ENCODE results near the gene APH1A.

Gene APH1A

DNA sequence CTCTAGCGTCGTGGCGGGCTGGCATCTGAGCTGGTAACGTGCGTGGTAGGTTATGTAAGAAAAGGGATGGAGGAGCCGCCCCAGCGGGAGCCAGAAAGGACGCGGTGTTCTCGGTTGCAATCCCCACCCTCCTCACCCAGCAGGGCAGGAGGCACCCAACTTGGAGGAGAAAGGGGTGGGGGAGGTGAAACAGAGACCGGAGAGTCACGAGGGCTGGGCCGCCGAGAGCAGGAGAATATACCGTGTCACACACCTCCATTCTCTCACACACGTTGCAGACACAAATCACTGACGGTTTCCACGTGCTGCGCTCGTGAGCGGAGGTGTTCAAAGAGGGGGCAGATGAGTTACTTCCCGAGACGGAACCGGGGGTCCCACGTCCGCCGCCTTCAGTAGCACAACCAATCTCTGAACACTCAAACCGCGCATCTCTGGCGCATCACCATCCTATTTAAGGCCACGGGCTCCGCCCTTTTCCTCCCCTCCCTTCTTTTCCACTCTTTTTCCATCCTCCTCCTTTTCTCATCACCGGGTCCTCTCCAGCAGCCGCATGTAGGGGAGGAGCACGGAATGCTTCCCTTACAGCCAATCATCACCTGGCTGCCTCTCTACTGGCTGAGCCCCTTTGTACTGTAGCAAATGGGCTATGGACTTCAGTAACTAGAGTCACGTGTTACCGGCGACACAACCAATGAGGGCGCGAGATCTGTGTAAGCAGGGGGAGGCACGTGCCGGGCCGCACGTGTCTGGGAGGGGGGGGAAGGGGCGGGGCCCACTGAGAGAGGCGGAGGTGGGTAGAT lies 13.1 kb upstream of the APH1A start, which contains the start of gene CIART:
Gene CIART, plus strand, starts transcription at position 797 of the 800 bp plus-strand sequence. CDS start 714 bp downstream, outside the sequence.
- Histone ChIP-seq H3K79me2 (ENCODE audit: insufficient read depth, low read length) (no peaks in the 10 kb centered on the region), H3K9ac (ENCODE audit: low read length) (peak within 1 kb of the TSS; percentile 38; the same call in 1 of the 2 replicates), H3K36me3 (ENCODE audit: low read length) (no peaks in the 10 kb centered on the region), H3F3A (ENCODE audit: insufficient read depth) (no peaks in the 10 kb centered on the region), H3K27ac (ENCODE audit: low read depth, low read length) (no peak within 1 kb of the TSS), H3K27me3 (ENCODE audit: low read length) (no peaks in the 10 kb centered on the region), H2AFZ (ENCODE audit: low read depth, low read length, severe bottlenecking) (peak within 1 kb of the TSS; percentile 96), H3K4me2 (ENCODE audit: low read depth, low read length, poor library complexity, severe bottlenecking) (peak within 1 kb of the TSS; percentile 51), H3K9me2 (replicated peaks; ENCODE audit: insufficient read depth, low read length) (no peaks in the 10 kb centered on the region), H4K20me1 (ENCODE audit: low read depth, low read length) (no peaks in the 10 kb centered on the region), H3K9me3 (ENCODE audit: insufficient read depth, low read length) (no peaks in the 10 kb centered on the region), H3K4me3 (ENCODE audit: insufficient read depth, low read length, poor library complexity, severe bottlenecking) (no peak within 1 kb of the TSS)
- TF ChIP-seq, protein P1, sequence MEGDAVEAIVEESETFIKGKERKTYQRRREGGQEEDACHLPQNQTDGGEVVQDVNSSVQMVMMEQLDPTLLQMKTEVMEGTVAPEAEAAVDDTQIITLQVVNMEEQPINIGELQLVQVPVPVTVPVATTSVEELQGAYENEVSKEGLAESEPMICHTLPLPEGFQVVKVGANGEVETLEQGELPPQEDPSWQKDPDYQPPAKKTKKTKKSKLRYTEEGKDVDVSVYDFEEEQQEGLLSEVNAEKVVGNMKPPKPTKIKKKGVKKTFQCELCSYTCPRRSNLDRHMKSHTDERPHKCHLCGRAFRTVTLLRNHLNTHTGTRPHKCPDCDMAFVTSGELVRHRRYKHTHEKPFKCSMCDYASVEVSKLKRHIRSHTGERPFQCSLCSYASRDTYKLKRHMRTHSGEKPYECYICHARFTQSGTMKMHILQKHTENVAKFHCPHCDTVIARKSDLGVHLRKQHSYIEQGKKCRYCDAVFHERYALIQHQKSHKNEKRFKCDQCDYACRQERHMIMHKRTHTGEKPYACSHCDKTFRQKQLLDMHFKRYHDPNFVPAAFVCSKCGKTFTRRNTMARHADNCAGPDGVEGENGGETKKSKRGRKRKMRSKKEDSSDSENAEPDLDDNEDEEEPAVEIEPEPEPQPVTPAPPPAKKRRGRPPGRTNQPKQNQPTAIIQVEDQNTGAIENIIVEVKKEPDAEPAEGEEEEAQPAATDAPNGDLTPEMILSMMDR (IDR thresholded peaks at IDR 0.05; ENCODE audit: insufficient read depth, low read length, poor library complexity, severe bottlenecking) = no peak
- TF ChIP-seq EZH2phosphoT487 (conservative IDR thresholded peaks at IDR 0.05; ENCODE audit: low read length) = no peak

DNA sequence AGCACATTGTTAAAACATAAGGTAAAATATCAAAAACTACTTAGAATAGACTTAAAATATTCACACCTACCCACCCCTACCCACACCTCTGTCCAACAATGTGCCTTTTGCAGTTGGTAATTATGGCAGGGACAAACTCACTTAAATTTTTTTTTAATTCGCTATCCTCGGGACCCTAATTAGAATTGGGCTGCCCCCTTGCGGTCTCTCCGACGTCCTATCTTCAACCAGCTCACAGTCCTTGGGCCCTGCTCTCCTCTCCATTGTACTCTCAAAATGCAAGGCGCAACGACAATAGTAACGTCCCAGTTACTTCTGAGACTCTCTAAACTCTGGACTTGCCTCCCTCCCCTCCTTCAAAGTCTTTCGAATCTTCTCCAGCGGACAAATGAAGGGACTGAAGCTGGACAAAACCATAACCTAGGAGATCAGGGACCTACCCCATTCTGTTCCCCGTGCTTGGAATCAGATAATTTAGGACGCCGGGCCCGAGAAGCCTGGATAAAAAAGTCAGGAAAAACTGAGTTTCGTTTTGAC lies 12.5 kb upstream of the APH1A start:
- H3K9ac ChIP-seq (ENCODE audit: low read length) = peak overlapping the region; percentile 38; the same call in 1 of the 2 replicates

DNA sequence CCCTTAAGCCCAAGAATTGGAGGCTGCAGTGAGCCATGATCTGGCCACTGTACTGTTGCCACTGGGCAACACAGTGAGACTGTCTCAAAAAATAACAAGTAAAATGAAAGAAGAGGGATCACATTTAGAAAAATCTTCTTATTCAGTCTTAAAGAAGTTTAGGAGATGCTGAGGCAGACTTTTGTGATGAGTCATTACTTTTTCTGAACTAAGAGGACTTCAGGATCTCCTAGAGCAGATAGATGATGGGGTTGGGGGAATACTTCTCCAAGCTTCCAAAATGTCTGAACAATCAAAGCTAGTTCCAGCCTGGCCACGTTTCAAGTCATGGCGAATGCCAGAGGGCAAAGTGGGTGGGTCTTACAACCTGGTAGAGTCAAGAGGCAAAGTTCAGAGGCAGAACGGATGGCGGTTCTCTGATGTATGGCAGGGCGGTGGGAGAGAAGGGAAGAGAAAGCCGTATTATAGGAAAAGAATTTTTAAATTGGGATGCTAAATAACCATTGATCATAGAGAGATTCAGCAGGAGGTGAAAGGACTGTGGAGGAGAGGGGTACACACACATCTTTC lies 11.4 kb upstream of the APH1A start:
- no peak for TF ChIP-seq EZH2phosphoT487 (conservative IDR thresholded peaks at IDR 0.05; ENCODE audit: low read length)
- TF ChIP-seq, protein P1 (IDR thresholded peaks at IDR 0.05; ENCODE audit: insufficient read depth, low read length, poor library complexity, severe bottlenecking) = no peak
- no peak overlapping the region for H2AFZ ChIP-seq (ENCODE audit: low read depth, low read length, severe bottlenecking)
- H3K36me3 ChIP-seq (ENCODE audit: low read length) = no peaks in the 10 kb centered on the region
- H3K9me3 ChIP-seq (ENCODE audit: insufficient read depth, low read length) = no peaks in the 10 kb centered on the region
- no peaks in the 10 kb centered on the region for H3K9me2 ChIP-seq (replicated peaks; ENCODE audit: insufficient read depth, low read length)
- H3F3A ChIP-seq (ENCODE audit: insufficient read depth) = no peaks in the 10 kb centered on the region
- no peak overlapping the region for H3K9ac ChIP-seq (ENCODE audit: low read length)
- H3K4me2 ChIP-seq (ENCODE audit: low read depth, low read length, poor library complexity, severe bottlenecking) = no peak overlapping the region
- H3K27me3 ChIP-seq (ENCODE audit: low read length) = no peaks in the 10 kb centered on the region
- no peaks in the 10 kb centered on the region for H3K79me2 ChIP-seq (ENCODE audit: insufficient read depth, low read length)
- no peak overlapping the region for H3K4me3 ChIP-seq (ENCODE audit: insufficient read depth, low read length, poor library complexity, severe bottlenecking)
- no peak overlapping the region for H3K27ac ChIP-seq (ENCODE audit: low read depth, low read length)
- H4K20me1 ChIP-seq (ENCODE audit: low read depth, low read length) = no peaks in the 10 kb centered on the region

More for the DNA sequence above, 12.5 kb upstream of the APH1A start:
- Histone ChIP-seq H3K9me3 (ENCODE audit: insufficient read depth, low read length) (no peaks in the 10 kb centered on the region), H3K9me2 (replicated peaks; ENCODE audit: insufficient read depth, low read length) (no peaks in the 10 kb centered on the region), H3K4me3 (ENCODE audit: insufficient read depth, low read length, poor library complexity, severe bottlenecking) (no peak overlapping the region), H3K27me3 (ENCODE audit: low read length) (no peaks in the 10 kb centered on the region), H4K20me1 (ENCODE audit: low read depth, low read length) (no peaks in the 10 kb centered on the region), H3K36me3 (ENCODE audit: low read length) (no peaks in the 10 kb centered on the region), H3K79me2 (ENCODE audit: insufficient read depth, low read length) (no peaks in the 10 kb centered on the region), H3K27ac (ENCODE audit: low read depth, low read length) (no peak overlapping the region), H3F3A (ENCODE audit: insufficient read depth) (no peaks in the 10 kb centered on the region), H3K4me2 (ENCODE audit: low read depth, low read length, poor library complexity, severe bottlenecking) (peak overlapping the region; percentile 51), H2AFZ (ENCODE audit: low read depth, low read length, severe bottlenecking) (peak overlapping the region; percentile 96)
- TF ChIP-seq EZH2phosphoT487 (conservative IDR thresholded peaks at IDR 0.05; ENCODE audit: low read length) = no peak
- TF ChIP-seq, protein P1 (IDR thresholded peaks at IDR 0.05; ENCODE audit: insufficient read depth, low read length, poor library complexity, severe bottlenecking) = peak; percentile 86

All from SU-DHL-6 (cell line).